Cardiac fibroblast (primary cell): Measurements from ENCODE around the gene DDX51.
A peak's percentile ranks its signal among the peaks of the same experiment; 100 is the strongest.

ENCODE experiments used
- DNase-seq, 2 donors: peaks; one replicate each; pipeline versions ENCODE4 v3.0.0 to v3.0.0-alpha.2; 2010; ENCODE audit warnings: low read depth in 2 of 2
- H3K4me3 ChIP-seq, 2 donors: replicated peaks in 1 of 2; 1 replicate in 1 of 2; 2 replicates in 1 of 2; pipeline ENCODE4 v1.5.1; 2011; ENCODE audit warnings: low read depth in 2 of 2, low read length in 2 of 2, mild to moderate bottlenecking in 2 of 2, moderate library complexity in 1 of 2
- TF ChIP-seq, protein P1 (sequence below): IDR thresholded peaks from one replicate; pipeline ENCODE4 v1.5.1; 2011; ENCODE audit warnings: low read depth, mild to moderate bottlenecking, low read length, inconsistent platforms

Gene DDX51

GRCh38 chr12:132164426-132164825 is 20.3 kb upstream of the DDX51 start:
- no peak for DNase-seq
- TF ChIP-seq, protein P1, sequence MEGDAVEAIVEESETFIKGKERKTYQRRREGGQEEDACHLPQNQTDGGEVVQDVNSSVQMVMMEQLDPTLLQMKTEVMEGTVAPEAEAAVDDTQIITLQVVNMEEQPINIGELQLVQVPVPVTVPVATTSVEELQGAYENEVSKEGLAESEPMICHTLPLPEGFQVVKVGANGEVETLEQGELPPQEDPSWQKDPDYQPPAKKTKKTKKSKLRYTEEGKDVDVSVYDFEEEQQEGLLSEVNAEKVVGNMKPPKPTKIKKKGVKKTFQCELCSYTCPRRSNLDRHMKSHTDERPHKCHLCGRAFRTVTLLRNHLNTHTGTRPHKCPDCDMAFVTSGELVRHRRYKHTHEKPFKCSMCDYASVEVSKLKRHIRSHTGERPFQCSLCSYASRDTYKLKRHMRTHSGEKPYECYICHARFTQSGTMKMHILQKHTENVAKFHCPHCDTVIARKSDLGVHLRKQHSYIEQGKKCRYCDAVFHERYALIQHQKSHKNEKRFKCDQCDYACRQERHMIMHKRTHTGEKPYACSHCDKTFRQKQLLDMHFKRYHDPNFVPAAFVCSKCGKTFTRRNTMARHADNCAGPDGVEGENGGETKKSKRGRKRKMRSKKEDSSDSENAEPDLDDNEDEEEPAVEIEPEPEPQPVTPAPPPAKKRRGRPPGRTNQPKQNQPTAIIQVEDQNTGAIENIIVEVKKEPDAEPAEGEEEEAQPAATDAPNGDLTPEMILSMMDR, result no peak
- H3K4me3 ChIP-seq, result no peak overlapping the region

GRCh38 chr12:132163911-132164288 is 19.8 kb upstream of the DDX51 start:
- DNase-seq, result no peak
- TF ChIP-seq, protein P1, result peak; percentile 30
- H3K4me3 ChIP-seq, result no peak overlapping the region

DNA sequence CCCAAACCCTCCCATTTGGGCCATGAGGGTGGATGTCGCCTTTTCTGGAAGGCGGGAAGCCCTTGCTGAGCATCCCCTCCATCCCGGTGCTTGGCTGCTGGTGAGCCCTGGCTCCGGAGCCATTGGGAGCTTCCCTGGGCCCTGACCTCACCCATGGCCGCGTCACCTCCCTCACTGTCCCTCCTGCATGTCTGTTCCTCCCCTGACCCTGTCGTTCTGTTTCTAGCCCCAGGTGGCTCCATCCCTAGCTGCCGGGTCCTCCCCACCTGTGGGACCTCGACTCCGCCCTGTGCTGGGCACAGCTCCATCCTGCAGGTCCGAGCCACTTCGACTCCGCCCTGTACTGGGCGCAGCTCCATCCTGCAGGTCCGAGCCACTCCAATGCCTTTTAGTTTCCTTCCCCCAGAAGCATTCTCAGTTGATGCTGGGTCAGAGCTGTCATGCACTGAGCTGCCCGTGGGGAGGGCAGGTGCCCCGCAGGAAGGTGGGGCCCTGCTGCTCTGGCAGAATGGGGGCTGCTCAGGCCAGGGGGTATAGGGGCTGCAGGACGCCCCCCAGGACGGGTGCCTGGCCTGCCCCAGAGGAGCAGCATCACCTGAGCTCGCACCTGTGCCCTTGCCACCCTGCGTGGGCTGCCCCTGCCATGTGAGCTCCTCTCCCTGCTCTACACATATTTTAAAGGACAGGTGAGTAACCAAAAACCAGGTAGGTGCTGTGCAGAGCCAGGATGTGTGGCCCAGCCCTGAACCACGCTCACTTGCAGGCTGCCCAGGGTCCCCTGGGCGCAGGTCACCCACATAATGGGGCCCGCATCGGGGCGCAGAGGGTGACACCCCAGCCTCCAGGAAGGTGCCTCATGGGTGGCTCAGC is 19.2 kb upstream of the DDX51 start:
- no peak for DNase-seq
- TF ChIP-seq, protein P1, result no peak
- H3K4me3 ChIP-seq, result peak overlapping the region in 1 of 2 donors; percentile 30

DNA sequence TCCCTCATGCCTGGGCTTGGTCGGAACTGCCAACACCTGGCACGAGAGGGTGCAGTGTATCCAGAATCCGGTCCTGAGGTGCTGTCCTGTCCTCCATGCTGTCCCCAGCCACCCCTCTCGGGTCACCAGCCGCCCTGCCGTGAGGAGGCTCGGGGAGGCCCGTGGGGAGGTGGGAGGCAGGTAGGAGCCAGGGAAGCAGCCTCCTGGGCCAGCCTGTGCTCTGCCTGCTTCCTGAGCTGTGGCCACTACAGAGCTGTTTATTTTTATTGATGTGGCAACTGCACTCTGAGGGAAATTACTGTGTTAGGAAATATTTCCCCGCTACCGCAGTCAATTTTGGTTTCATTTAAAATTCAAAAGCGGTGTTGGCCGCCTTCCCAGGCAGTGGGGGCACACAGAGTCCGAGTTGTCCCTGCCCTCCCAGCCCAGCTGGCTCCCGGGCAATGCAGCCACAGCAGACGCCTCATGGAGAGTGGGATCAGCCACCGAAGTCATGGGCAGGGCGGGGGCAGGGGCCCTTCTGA is 18.5 kb upstream of the DDX51 start:
- TF ChIP-seq, protein P1, result no peak
- peak overlapping the region in 1 of 2 donors; percentile 30 for H3K4me3 ChIP-seq
- peak; percentile 72 to 84 for DNase-seq

- TF ChIP-seq, protein P1, result no peak
- H3K4me3 ChIP-seq, result no peak overlapping the region
- no peak for DNase-seq
Measured at GRCh38 chr12:132161796-132162507, 17.8 kb upstream of the DDX51 start.

DNA sequence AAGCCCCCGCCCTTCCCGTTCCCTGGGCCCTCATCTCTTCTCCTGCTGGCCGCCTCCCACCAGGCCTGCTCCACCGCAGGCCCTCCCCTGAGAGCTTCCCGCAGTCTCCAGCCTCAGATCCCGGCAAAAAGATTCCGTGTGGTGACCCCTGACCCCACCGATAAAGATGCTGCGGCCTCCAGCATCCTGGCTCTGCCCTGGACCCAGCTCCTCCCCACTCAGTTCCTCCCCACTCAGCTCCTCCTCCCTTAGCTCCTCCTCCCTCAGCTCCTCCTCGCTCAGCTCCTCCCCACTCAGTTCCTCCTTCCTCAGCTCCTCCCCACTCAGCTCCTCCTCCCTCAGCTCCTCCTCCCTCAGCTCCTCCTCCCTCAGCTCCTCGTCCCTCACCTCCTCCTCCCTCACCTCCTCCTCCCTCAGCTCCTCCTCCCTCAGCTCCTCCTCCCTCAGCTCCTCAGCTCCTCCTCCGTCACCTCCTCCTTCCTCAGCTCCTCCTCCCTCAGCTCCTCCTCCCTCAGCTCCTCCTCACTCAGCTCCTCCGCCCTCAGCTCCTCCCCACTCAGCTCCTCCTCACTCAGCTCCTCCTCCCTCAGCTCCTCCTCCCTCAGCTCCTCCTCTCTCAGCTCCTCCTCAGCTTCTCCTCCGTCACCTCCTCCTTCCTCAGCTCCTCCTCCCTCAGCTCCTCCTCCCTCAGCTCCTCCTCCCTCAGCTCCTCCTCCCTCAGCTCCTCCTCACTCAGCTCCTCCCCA is 17.1 kb upstream of the DDX51 start:
- DNase-seq, result peak; percentile 61 to 63
- TF ChIP-seq, protein P1, result no peak
- no peak overlapping the region for H3K4me3 ChIP-seq
